Heart right ventricle (tissue), 16 donors: ENCODE measurements around the gene DPF1. TPM values are rescaled to one million over a fixed set of nuclear protein-coding genes. Genes with fewer than 3 reads are reported as not detected.

Experiments used
- ATAC-seq, 8 donors: fragments of 200-7000 bp; cut with Tn5 transposase; one replicate each; pipeline ENCODE4 v1.9.1; 2020; ENCODE audit warnings: mild to moderate bottlenecking in 8 of 8, moderate library complexity in 8 of 8, moderate number of reproducible peaks in 1 of 8
- DNase-seq, 2 donors: peaks; one replicate each; pipeline ENCODE4 v3.0.0-alpha.2; 2020
- H3K27ac ChIP-seq, 10 donors: fragments of 200-600 bp; sonication (generic) in 2 of 10; one replicate each; pipeline versions ENCODE4 v1.5.0 to v1.8.0; 2020 to 2022; ENCODE audit warnings: mild to moderate bottlenecking in 3 of 10
- H3K27me3 ChIP-seq, 7 donors: fragments of 200-600 bp; one replicate each; pipeline ENCODE4 v1.8.0; 2021 to 2022; ENCODE audit warnings: mild to moderate bottlenecking in 2 of 7
- H3K36me3 ChIP-seq, 9 donors: fragments of 200-600 bp; sonication (generic) in 1 of 9; one replicate each; pipeline versions ENCODE4 v1.5.0 to v1.8.0; 2020 to 2022; ENCODE audit warnings: mild to moderate bottlenecking in 2 of 9
- H3K4me1 ChIP-seq, 9 donors: fragments of 200-600 bp; sonication (generic) in 1 of 9; one replicate each; pipeline versions ENCODE4 v1.5.0 to v1.8.0; 2020 to 2022; ENCODE audit warnings: mild to moderate bottlenecking in 4 of 9
- H3K4me3 ChIP-seq, 10 donors: fragments of 200-600 bp; sonication (generic) in 2 of 10; one replicate each; pipeline versions ENCODE4 v1.5.0 to v1.8.0; 2020 to 2022; ENCODE audit warnings: mild to moderate bottlenecking in 7 of 10, moderate library complexity in 2 of 10
- H3K9me3 ChIP-seq, 11 donors: fragments of 200-600 bp in 10 of 11; sonication (generic) in 2 of 11; one replicate each; pipeline versions ENCODE4 v1.5.0 to v1.8.0; 2013 to 2022; ENCODE audit warnings: mild to moderate bottlenecking in 2 of 11, control low read depth in 1 of 11, moderate library complexity in 1 of 11
- CTCF ChIP-seq, 9 donors: fragments of 200-600 bp; sonication (generic) in 2 of 9; IDR thresholded peaks; one replicate each; pipeline versions ENCODE4 v1.5.0 to v1.8.0; 2021 to 2022; ENCODE audit warnings: antibody characterized with exemption in 9 of 9, mild to moderate bottlenecking in 5 of 9, moderate library complexity in 1 of 9
- WGBS, 2 donors: extraction: QIAGEN DNeasy Blood & Tissue Kit; methylation state at CpG; one replicate each; pipeline ENCODE4 v1.1.7; 2013; ENCODE audit warnings: inconsistent platforms in 1 of 2; 5-methylcytosine and 5-hydroxymethylcytosine counted together
- intact Hi-C, 10 donors: fragments of 100-400 bp; cut with DNase I; formaldehyde crosslinking; loops; one replicate each; pipeline versions ENCODE4 v1.11.1 to v1.14.2; 2022
- polyA plus RNA-seq, 2 donors: library from polyadenylated mRNA; stranded (reverse); fragments of 200-250 nt; gene quantifications; one replicate each; pipeline ENCODE4 v1.2.3, GENCODE V29; 2013
- total RNA-seq, 10 donors: library from RNA; stranded (reverse); fragmentation: NEBNext Ultra II Directional in 3 of 10; extraction: Animal tissue kit (Norgen Biotek cat#: 25700) in 3 of 10; gene quantifications; one replicate each; pipeline versions ENCODE4 v1.2.1 to v1.2.4, GENCODE V29; 2021 to 2023
- donor health status: Arrhythmogenic right ventricular cardiomyopathy.
- donor health status: ischemic (EF 13 %, LVEDD 7.1; RV severe dilation, severe dysfunction).
- donor health status: healthy with polysubstance abuse.
- donor health status: DM: no; HTN: yes; CAD: no.
- donor health status: DM: no; HTN: no; CAD: no.
- donor health status: ischemic (EF 25% LVEDD 6.9; RV normal size, moderate dysfunction).
- donor health status: ischemic (EF 25% LVEDD 5.7; RV mildly dilated, moderate dysfunction).
- donor health status: healthy.
- donor health status: DM: yes; HTN: yes; CAD: no.
- donor health status: Ischemic cardiomyopathy.
- donor health status: ischemic (EF 35%, LVEDD 5.7; RV mildly dilated, moderate dysfunction).
- donor health status: nonischemic (EF 11% LVEDD 7.7; RV severe dilation, severe dysfunction).
- donor health status: DM: yes; HTN: yes; CAD: no.
- donor health status: PGD.
- donor health status: ischemic (EF 29% LVEDD 5.4; RV normal size, mild dysfunction).
- donor health status: nonischemic (EF 23%, LVEDD 6.1; RV moderate dilation, normal function).

Gene DPF1
- total and polyA plus RNA-seq, 12 donors: 0.09 to 0.72 (median 0.29) TPM; not detected in 5

DNA sequence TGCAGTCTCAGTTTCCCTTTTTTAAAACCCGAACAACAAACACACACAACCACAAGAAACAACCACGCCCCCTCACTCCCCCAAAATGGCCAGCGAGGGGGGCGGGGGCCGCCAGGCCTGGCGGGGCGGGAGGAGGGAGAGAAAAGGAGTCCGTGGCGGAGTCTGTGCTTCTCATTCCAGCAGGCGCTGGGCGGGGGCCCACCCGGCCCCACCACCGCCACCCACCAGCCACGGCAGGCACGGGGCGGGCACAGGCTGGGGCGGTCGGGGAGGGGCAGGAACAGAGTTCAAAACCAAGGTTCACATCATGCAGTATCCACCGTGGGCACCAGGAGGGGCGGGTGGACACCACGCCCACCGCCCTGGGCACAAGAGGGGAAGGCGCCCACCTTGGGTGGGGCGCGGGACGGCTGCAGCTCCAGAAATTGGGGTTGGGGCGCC is 12.9 kb downstream of the DPF1 start:
- 15 to 24% methylated on average over 27 of the region's 27 CpGs for WGBS, 2 donors
- intact Hi-C loops: loop anchor here in 1 of 10 donors (10.0 kb wide), 1 partner anchor 66 kb away; no protein-coding TSS in a partner anchor
- Histone ChIP-seq H3K27ac (peak overlapping the region in 4 of 10 donors; percentile 50 to 86 (median 70)), H3K9me3 (no peaks in the 10 kb centered on the region), H3K4me3 (peak overlapping the region in 3 of 10 donors; percentile 37 to 43 (median 41)), H3K36me3 (peaks cover 0 to 15% (median 4%) of the 10 kb centered on the region in 9 donors), H3K4me1 (peaks cover 3 to 30% (median 23%) of the 10 kb centered on the region in 9 donors), H3K27me3 (peaks cover 7 to 71% (median 36%) of the 10 kb centered on the region in 7 donors)
- TF ChIP-seq CTCF (IDR thresholded peaks at IDR 0.05): peak in 1 of 9 donors; percentile 6
- no peak for ATAC-seq
- DNase-seq: no peak

- no peaks in the 10 kb centered on the region for H3K9me3 ChIP-seq
- H3K36me3 ChIP-seq: peaks cover 0 to 22% (median 6%) of the 10 kb centered on the region in 9 donors
- peak overlapping the region in 6 of 10 donors; percentile 25 to 43 (median 38) for H3K4me3 ChIP-seq
- H3K4me1 ChIP-seq: peaks cover 3 to 30% (median 23%) of the 10 kb centered on the region in 9 donors
- TF ChIP-seq CTCF (IDR thresholded peaks at IDR 0.05): no peak
- peak overlapping the region in 9 of 10 donors; percentile 21 to 87 (median 76) for H3K27ac ChIP-seq
- DNase-seq (peak; percentile 62 to 71), ATAC-seq (peak; percentile 45 to 80 (median 72))
- 4 to 5% methylated on average over 24 of the region's 24 CpGs for WGBS, 2 donors
- intact Hi-C loops: loop anchor here in 1 of 10 donors (10.0 kb wide), 1 partner anchor 66 kb away; no protein-coding TSS in a partner anchor
- H3K27me3 ChIP-seq: peaks cover 7 to 66% (median 36%) of the 10 kb centered on the region in 7 donors
These were observed 13.5 kb downstream of the DPF1 start for GRCh38 chr19:38210458-38210987.

GRCh38 chr19:38209671-38210457 is 14.2 kb downstream of the DPF1 start:
- Histone ChIP-seq H3K36me3 (peaks cover 0 to 28% (median 6%) of the 10 kb centered on the region in 9 donors), H3K9me3 (no peaks in the 10 kb centered on the region), H3K27ac (peak overlapping the region; percentile 21 to 87 (median 72)), H3K27me3 (peaks cover 7 to 63% (median 36%) of the 10 kb centered on the region in 7 donors), H3K4me1 (peaks cover 3 to 30% (median 23%) of the 10 kb centered on the region in 9 donors), H3K4me3 (peak overlapping the region in 9 of 10 donors; percentile 3 to 43 (median 33))
- TF ChIP-seq CTCF (IDR thresholded peaks at IDR 0.05): no peak
- 2 to 4% methylated on average over 27 to 29 of the region's 30 CpGs for WGBS, 2 donors
- DNase-seq (peak; percentile 75 to 81), ATAC-seq (peak; percentile 76 to 91 (median 88))
- intact Hi-C loops: loop anchor here in 1 of 10 donors (10.0 kb wide), 1 partner anchor 65 kb away; no protein-coding TSS in a partner anchor

- H3K36me3 ChIP-seq: peaks cover 0 to 35% (median 7%) of the 10 kb centered on the region in 9 donors
- H3K27ac ChIP-seq: peak overlapping the region in 9 of 10 donors; percentile 47 to 85 (median 70)
- ATAC-seq: no peak
- H3K27me3 ChIP-seq: peaks cover 7 to 59% (median 36%) of the 10 kb centered on the region in 7 donors
- no peak for TF ChIP-seq CTCF (IDR thresholded peaks at IDR 0.05)
- no peak for DNase-seq
- H3K4me1 ChIP-seq: peaks cover 3 to 30% (median 23%) of the 10 kb centered on the region in 9 donors
- intact Hi-C loops: no loop called here
- no peaks in the 10 kb centered on the region for H3K9me3 ChIP-seq
- 28 to 38% methylated on average over 5 of the region's 5 CpGs for WGBS, 2 donors
- H3K4me3 ChIP-seq: peak overlapping the region in 8 of 10 donors; percentile 3 to 43 (median 35)
These were observed 14.9 kb downstream of the DPF1 start for GRCh38 chr19:38209152-38209551.
